Fibroblast of skin of right biceps (primary cell): ENCODE data around the gene MAP1LC3B2.

Source experiments
- DNase-seq: peaks from one replicate; pipeline ENCODE4 v3.0.0-alpha.2; 2013

MAP1LC3B2 gene

GRCh38 chr12:116559162-116559935, at the start of gene MAP1LC3B2:
MAP1LC3B2 (plus strand) TSS chr12:116559381; CDS start chr12:116575943, 16,562 bp downstream.
- peak; percentile 70 for DNase-seq

GRCh38 chr12:116513944-116514343, 45.2 kb upstream of the MAP1LC3B2 start:
- no peak for DNase-seq

DNA sequence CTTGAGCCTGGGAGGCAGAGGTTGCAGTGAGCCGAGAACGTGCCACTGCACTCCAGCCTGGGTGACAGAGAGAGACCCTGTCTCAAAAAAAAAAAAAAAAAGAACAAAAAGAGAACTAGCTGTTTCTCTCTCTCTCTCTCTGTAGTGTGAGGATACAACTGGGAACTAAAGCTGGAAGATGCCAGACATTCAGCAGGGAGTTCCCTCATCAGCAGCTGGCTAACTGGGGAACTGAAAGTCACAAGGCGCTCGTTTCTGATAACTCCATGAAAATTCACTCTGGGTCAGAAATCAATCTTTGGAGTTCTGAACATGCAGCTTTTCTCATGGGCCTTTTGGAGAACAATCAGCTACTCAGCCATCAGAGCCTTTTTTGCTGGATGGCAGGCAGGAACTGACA, 43.5 kb upstream of the MAP1LC3B2 start:
- no peak for DNase-seq

DNA sequence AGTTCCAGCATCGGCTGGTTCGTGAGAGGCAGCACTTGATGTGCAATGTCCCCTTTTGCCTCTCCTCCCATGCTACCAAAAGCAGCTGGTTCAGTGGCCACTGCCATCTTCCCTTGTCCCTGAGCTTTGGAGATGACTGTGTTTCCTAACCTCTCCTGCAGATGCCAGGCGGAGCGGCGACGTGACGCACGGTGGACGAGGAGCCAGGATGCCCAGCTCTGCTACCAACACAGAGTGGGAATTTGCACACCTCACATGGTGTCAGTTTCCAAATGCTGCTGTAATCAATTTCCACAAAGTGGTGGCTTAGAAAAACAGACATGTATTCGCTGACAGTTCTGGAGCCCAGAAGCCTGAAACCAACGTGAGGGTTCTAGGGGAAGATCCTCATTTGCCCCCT, 42.5 kb upstream of the MAP1LC3B2 start:
- no peak for DNase-seq

DNA sequence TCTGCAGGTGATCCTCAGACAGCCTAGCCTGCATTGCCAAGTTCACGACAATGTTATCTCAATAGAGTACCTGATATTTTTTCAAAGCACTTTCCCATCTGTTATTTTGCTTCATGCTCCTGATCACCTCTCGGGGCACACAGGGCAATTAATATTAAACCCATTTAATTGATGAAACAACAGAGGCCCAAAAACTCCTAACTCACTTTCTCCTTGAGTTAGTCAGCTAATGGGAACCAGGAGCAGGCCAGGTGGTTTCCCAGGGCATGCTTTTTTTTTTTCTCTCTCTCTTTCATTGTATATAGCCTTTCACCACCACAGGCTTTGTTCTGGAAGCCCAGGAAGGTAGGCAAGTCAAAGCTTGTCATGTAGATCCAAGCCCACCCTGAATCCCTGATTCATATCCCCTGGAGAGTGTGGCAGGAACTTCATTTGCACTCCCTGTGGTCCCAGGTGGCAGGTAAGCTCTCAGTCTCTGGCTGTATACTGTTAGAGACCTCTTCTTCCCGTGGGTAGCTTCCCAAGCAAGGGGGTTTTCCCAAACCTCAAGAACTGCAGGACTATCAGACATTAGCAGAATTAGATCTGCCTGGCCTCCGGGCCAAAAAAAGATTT, 41.6 kb upstream of the MAP1LC3B2 start:
- DNase-seq: no peak

GRCh38 chr12:116520225-116520760, 38.9 kb upstream of the MAP1LC3B2 start:
- DNase-seq: no peak

- peak; percentile 93 for DNase-seq
Measured at GRCh38 chr12:116520801-116521471, 38.2 kb upstream of the MAP1LC3B2 start.

GRCh38 chr12:116524311-116524710, 34.9 kb upstream of the MAP1LC3B2 start:
- no peak for DNase-seq

GRCh38 chr12:116524964-116525379, 34.2 kb upstream of the MAP1LC3B2 start:
- peak; percentile 91 for DNase-seq

DNA sequence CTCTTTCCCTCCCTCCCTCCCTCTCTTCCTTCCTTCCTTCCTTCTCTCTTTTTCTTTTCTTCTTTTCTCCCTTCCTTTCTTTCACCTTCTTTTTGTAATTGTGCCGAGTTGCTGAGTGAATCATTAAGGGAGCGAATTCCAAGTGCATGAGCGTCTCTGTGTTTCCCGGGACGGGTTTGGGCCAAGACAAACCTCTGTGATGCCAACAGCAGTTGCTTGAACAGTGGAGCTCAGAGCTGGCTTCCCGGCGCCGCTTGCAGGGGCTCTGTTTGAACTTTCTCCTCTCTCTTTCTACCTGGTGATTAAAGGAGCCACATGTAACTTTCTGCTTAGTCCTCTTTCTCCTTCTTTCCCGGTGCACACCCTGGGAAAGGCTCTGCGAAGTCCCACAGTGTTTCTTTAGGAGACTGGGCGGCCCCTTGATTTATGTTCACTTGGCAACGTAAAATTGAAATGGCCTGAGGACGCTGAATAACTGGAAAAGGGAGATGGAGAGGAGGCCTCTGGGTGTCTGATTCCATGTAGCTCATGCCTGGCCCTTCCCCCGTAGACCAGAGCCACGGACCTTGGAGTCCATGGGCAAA, 33.7 kb upstream of the MAP1LC3B2 start:
- DNase-seq: peak; percentile 97

- DNase-seq: peak; percentile 95
Measured at GRCh38 chr12:116528065-116528464, 31.1 kb upstream of the MAP1LC3B2 start.

DNA sequence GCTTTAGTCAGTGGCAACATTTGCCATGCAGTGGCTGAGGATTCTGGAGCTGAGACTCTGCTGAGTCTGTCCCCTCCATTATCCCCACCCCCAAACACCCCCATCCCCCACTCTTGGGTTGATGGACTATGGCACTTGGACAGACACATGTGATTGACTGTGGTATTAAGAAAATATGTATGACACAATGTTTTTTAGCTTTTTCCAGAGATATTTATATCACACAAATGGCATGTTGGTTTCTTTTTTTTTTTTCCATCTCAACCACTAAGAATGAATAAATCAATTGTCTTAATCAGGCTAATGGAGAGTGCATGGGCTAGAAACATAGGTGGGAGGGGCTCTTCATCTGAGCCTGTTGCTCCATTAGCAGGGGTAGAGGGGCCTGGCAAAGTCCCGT, 30.7 kb upstream of the MAP1LC3B2 start:
- peak; percentile 72 for DNase-seq

DNA sequence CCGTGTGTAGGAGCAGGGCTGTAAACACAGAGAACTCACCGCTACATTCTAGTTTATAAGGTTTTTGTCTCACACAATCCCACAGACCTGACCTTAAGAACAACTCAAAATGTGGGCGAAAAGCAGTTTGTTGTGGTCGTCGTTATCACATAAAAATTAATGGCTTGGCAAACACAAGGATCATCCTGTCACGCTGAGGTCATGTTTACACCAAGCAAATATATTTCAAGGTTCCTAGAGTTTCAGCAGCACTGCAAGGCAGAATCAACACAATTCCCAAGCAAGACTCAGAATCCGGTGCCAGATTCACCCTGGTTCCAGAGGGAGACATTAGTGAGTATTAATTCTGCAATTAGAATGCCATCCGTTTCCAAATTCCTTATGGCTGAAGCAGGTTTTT, 30.1 kb upstream of the MAP1LC3B2 start:
- peak; percentile 48 for DNase-seq

- no peak for DNase-seq
Measured at GRCh38 chr12:116529686-116530085, 29.5 kb upstream of the MAP1LC3B2 start.

- DNase-seq: no peak
Measured at GRCh38 chr12:116532428-116532827, 26.8 kb upstream of the MAP1LC3B2 start.

- no peak for DNase-seq
Measured at GRCh38 chr12:116532986-116533342, 26.2 kb upstream of the MAP1LC3B2 start.

DNA sequence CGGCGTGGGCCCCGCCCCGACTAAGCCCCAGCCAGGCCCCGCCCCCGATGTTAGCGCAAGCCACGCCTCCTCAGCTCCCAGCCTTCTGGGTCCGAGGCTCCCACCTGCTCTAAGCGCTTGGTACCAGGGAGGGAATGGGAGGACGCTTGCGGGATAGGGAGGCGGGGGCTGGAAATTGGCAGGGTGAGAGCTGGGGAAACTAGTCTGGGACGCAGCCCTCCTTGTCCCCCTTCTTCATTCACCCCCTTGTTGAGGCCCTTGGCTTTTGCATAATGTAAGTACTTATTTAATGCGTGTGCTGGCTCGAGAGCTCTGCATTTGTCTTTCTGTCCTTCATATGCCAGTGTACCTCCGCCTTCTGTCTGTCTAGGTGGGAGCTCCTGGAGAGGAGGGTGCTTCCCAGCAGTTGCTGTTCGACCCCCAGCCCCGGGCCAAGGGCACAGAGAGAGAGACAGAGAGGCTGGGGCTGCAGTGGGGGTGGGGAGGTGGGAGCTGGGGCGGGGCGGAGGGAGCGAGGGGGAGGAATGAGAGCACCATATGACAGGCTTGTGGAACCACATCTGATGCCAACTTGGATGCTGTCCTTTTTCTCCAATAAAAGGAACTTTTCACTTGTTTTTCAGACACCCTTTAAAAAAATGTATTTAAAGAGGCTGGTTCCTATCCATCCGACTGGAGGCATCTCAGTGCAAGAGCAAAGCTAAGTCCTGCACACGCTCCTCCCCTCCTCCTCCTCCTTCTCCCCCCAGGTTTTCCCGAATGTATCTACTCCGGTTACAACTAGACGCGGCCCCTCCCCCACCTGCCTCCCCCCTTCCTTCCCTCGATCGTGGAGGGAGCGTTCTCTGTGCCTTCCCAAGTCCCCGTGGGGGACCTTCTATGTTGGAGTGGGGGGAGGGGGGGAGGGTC, 25.6 kb upstream of the MAP1LC3B2 start:
- DNase-seq: peak; percentile 85

DNA sequence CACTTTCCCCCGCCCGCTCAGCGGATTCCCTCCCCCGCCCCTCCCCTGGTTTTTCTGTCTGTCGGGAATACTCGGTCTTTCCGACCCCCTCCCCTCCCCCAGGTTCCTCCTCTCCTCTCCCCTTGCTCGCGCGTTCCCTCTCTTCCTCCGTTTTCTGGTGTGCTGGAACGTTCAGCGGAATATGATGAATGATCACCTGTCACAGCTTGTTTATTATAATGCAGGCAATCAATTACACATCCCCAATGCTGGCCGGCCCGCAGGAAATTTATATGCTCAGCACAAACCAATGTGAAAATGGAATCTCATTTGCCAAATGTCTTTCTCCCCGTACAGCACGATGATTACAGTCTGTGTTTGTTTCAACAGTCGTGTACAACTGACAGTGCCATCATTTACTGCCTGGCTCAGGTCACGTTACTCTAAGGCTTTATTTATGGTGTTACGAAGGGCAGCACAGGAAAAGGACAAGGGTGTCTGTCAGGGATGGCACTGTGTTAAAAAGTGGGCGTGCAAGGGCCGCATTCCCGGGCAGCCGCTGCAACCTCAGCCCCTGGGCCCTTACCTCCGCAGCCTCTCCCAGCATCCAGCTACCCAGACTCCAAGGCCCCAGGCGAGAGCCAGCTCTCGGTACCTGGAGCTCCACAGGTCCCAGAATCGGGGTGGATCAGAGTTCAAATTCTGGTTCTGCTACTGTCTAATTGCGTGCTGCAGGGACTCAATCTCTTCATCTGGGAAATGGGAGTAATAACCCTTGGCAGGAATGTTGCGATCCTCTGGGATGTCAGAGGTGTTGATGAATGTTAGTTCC, 24.7 kb upstream of the MAP1LC3B2 start:
- DNase-seq: peak; percentile 46

DNA sequence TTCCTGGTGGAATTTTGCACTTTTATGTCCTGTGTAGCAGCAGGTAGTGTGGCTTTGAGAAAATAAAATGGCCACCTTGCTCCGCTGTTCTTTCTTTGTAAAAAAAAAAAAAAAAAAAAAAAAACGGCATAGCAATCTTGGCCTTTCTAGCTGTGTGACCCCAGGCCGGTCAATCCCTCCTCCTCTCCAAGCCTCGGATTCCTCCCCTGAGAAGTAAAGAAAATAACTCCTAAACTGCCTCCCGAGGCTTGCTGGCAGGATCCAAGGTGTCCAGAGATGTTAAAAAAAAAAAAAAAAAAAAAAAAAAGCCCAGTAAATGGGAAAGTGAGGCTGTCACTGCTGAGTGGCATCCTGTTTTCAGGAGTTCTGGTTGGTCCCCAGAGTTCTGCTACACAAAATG, 23.9 kb upstream of the MAP1LC3B2 start:
- no peak for DNase-seq

DNA sequence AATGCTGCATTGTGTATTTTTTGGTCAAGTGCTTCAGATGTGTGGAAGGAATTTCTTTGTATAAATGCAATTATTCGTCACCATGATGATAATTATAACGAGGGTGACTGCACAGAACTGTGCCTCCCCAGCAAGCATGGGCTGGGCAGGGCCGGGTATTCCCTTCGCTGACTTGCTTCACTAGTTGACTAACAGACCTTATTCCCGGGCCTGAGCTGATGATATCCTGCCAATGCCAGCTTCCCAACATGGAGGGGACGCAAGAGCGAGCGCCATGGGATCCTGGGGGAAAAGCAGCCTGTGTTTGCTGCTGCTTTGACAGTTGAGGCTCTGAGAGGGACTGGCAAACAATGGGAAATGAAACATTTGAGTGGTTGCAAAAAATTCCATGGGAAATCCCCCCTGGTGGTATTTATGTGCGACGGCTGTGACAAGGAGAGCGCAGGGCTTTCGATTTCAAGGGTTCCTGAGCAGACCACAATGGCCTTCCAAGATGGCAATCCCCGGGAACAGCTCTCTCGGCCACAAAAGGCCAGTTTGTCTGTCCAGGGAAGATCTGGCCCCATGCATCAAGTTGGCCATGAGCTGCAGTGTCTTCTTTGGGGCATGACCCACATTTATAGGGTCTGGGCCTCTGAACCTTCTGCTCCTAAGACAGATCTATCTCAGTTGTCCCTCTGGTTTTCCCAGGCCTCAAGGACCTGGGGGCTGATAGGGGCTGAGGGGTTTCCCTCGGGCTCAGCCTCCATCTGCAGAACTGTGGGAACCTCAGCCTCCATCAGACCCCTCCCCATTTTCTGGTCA, 21.9 kb upstream of the MAP1LC3B2 start:
- DNase-seq: no peak
